ENCODE data around the gene NCAM2.

NCAM2 gene

DNA sequence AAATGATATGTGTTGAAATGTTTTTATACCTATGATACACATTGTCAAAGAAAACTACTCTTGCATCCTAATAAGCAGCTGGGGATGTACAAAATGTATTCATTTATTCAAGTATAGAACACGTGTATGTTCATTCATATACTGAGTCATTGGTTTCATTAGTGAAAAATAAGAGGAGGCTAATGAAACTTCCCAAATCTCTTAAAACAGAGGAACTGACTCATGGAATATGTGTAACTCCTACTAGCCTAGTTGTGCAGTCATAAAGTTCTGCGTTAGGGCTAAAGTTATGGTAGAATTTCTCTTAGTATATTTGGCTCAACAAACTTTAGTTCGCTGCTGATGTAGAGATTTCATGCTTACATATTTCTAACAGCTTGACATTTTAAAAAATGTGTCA is 441.6 kb downstream of the NCAM2 start (continued):
- TF ChIP-seq, protein P1, sequence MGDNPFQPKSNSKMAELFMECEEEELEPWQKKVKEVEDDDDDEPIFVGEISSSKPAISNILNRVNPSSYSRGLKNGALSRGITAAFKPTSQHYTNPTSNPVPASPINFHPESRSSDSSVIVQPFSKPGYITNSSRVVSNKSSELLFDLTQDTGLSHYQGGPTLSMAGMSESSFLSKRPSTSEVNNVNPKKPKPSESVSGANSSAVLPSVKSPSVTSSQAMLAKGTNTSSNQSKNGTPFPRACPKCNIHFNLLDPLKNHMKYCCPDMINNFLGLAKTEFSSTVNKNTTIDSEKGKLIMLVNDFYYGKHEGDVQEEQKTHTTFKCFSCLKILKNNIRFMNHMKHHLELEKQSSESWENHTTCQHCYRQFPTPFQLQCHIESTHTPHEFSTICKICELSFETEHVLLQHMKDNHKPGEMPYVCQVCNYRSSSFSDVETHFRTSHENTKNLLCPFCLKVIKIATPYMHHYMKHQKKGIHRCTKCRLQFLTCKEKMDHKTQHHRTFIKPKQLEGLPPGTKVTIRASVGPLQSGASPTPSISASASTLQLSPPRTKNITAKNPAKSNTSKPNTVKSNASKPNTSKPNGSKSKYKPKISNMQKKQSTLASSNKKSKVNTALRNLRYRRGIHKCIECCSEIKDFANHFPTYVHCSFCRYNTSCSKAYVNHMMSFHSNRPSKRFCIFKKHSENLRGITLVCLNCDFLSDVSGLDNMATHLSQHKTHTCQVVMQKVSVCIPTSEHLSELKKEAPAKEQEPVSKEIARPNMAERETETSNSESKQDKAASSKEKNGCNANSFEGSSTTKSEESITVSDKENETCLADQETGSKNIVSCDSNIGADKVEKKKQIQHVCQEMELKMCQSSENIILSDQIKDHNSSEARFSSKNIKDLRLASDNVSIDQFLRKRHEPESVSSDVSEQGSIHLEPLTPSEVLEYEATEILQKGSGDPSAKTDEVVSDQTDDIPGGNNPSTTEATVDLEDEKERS (tag by site-specific recombination; IDR thresholded peaks at IDR 0.05): no peak

GRCh38 chr21:21457077-21457476 is 458.9 kb downstream of the NCAM2 start:
- H3K4me3 ChIP-seq (ENCODE audit: low read depth, low read length): no peak overlapping the region
- ChIA-PET CTCF (no interaction called here), POLR2A (no interaction called here)
- no peaks in the 10 kb centered on the region for H3K9me3 ChIP-seq (ENCODE audit: control insufficient read depth, insufficient read depth, low read depth, low read length)
- H3K27ac ChIP-seq (ENCODE audit: extremely low read depth, low read depth, low read length): no peak overlapping the region
- no peaks in the 10 kb centered on the region for H3K36me3 ChIP-seq (ENCODE audit: control insufficient read depth in 2 of 2, insufficient read depth in 1 of 2, low read length in 2 of 2)
- H3K4me1 ChIP-seq (ENCODE audit: control insufficient read depth, insufficient read depth, low read length): no peaks in the 10 kb centered on the region
- TF ChIP-seq ZNF658 (tag by site-specific recombination; IDR thresholded peaks at IDR 0.05) (no peak), ZNF148 (tag by site-specific recombination; IDR thresholded peaks at IDR 0.05; ENCODE audit: borderline replicate concordance) (no peak), ZNF48 (tag by site-specific recombination; IDR thresholded peaks at IDR 0.05) (no peak), ZNF114 (tag by site-specific recombination; IDR thresholded peaks at IDR 0.05) (no peak), ZNF785 (tag by site-specific recombination; IDR thresholded peaks at IDR 0.05) (no peak), HOXA7 (CRISPR knock-in tag; IDR thresholded peaks at IDR 0.05; ENCODE audit: borderline replicate concordance) (no peak), ZNF624 (tag by site-specific recombination; IDR thresholded peaks at IDR 0.05) (no peak), PRDM10 (tag by site-specific recombination; IDR thresholded peaks at IDR 0.05) (no peak), ZNF433 (tag by site-specific recombination; IDR thresholded peaks at IDR 0.05; ENCODE audit: low read depth) (no peak), ZNF701 (tag by site-specific recombination; IDR thresholded peaks at IDR 0.05) (no peak), AEBP2 (tag by site-specific recombination; IDR thresholded peaks at IDR 0.05; ENCODE audit: borderline replicate concordance) (no peak), PBX3 (CRISPR knock-in tag; IDR thresholded peaks at IDR 0.05) (no peak), ZNF558 (tag by site-specific recombination; IDR thresholded peaks at IDR 0.05) (no peak), ZNF488 (tag by site-specific recombination; IDR thresholded peaks at IDR 0.05) (no peak), GFI1B (tag by site-specific recombination; IDR thresholded peaks at IDR 0.05) (no peak), KLF7 (tag by site-specific recombination; IDR thresholded peaks at IDR 0.05; ENCODE audit: borderline replicate concordance) (no peak), ZBTB10 (tag by site-specific recombination; IDR thresholded peaks at IDR 0.05) (no peak)
- TF ChIP-seq, protein P2, sequence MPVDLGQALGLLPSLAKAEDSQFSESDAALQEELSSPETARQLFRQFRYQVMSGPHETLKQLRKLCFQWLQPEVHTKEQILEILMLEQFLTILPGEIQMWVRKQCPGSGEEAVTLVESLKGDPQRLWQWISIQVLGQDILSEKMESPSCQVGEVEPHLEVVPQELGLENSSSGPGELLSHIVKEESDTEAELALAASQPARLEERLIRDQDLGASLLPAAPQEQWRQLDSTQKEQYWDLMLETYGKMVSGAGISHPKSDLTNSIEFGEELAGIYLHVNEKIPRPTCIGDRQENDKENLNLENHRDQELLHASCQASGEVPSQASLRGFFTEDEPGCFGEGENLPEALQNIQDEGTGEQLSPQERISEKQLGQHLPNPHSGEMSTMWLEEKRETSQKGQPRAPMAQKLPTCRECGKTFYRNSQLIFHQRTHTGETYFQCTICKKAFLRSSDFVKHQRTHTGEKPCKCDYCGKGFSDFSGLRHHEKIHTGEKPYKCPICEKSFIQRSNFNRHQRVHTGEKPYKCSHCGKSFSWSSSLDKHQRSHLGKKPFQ (tag by site-specific recombination; IDR thresholded peaks at IDR 0.05): no peak
